PC-9 (cell line): Measurements from ENCODE around the gene SLC22A2. TPM values are rescaled to one million over a fixed set of nuclear protein-coding genes. Genes with fewer than 3 reads are reported as not detected.

Source experiments
- BruUV-seq: library from RNA; stranded (reverse); fragments of 400-500 nt; replicated peaks from 2 replicates; lab custom pipeline; 2021; lab: Mats Ljungman, UMichigan
- CTCF ChIA-PET: fragments of 300-600 bp; sonication (Branson Sonifier 250); formaldehyde crosslinking; loops from one replicate; lab custom pipeline; 2022; ENCODE audit warnings: antibody characterized with exemption; lab: Charles Lee
- POLR2A ChIA-PET: fragments of 300-600 bp; sonication (Branson Sonifier 250); formaldehyde crosslinking; loops from one replicate; lab custom pipeline; 2022; ENCODE audit warnings: antibody characterized with exemption; ENCODE audit not compliant: unreplicated experiment; lab: Charles Lee
- DNase-seq, 2 experiments: peaks; one replicate each; pipeline versions ENCODE4 v3.0.0 to v3.0.0-alpha.2; 2015 to 2022; ENCODE audit warnings: mixed read lengths in 1 of 2
- H2AFZ ChIP-seq: fragments of 200-600 bp; sonication (generic); 2 replicates; pipeline ENCODE4 v1.8.1; 2017; ENCODE audit warnings: antibody characterized with exemption
- H3F3A ChIP-seq: fragments of 200-600 bp; sonication (generic); 2 replicates; pipeline ENCODE4 v1.8.1; 2017; ENCODE audit warnings: antibody characterized with exemption, mild to moderate bottlenecking, low read depth; ENCODE audit not compliant: insufficient read depth
- H3K27ac ChIP-seq: fragments of 200-600 bp; sonication (generic); 2 replicates; pipeline ENCODE4 v1.6.1; 2016; ENCODE audit warnings: mixed run types
- H3K27me3 ChIP-seq: fragments of 200-600 bp; sonication (generic); 2 replicates; pipeline ENCODE4 v1.6.1; 2016; ENCODE audit warnings: low read depth, mixed run types; ENCODE audit not compliant: insufficient read depth
- H3K36me3 ChIP-seq: fragments of 200-600 bp; sonication (generic); 2 replicates; pipeline ENCODE4 v1.6.1; 2016; ENCODE audit warnings: low read depth, mixed run types
- H3K4me1 ChIP-seq: fragments of 200-600 bp; sonication (generic); replicated peaks from 2 replicates; pipeline ENCODE4 v1.6.1; 2016; ENCODE audit warnings: mixed run types; ENCODE audit not compliant: insufficient read depth
- H3K4me2 ChIP-seq: fragments of 200-600 bp; sonication (generic); 2 replicates; pipeline ENCODE4 v1.6.1; 2017; ENCODE audit warnings: mixed run types
- H3K4me3 ChIP-seq: fragments of 200-600 bp; sonication (generic); 2 replicates; pipeline ENCODE4 v1.6.1; 2016; ENCODE audit warnings: mixed run types
- H3K79me2 ChIP-seq: fragments of 200-600 bp; sonication (generic); 2 replicates; pipeline ENCODE4 v1.6.1; 2017; ENCODE audit warnings: low read depth, mixed run types
- H3K9me2 ChIP-seq: fragments of 200-600 bp; sonication (generic); 2 replicates; pipeline ENCODE4 v1.8.1; 2017; ENCODE audit warnings: mild to moderate bottlenecking; ENCODE audit not compliant: insufficient read depth
- H3K9me3 ChIP-seq: fragments of 200-600 bp; sonication (generic); 2 replicates; pipeline ENCODE4 v1.8.1; 2016; ENCODE audit warnings: low read depth; ENCODE audit not compliant: insufficient read depth
- H4K20me1 ChIP-seq: fragments of 200-600 bp; sonication (generic); 2 replicates; pipeline ENCODE4 v1.8.1; 2017; ENCODE audit not compliant: insufficient read depth
- CTCF ChIP-seq: fragments of 200-600 bp; sonication (generic); conservative IDR thresholded peaks from 2 replicates; pipeline ENCODE4 v1.6.1; 2017; ENCODE audit warnings: mixed run types, antibody characterized with exemption, mild to moderate bottlenecking, moderate library complexity
- EZH2 ChIP-seq: fragments of 200-600 bp; sonication (generic); IDR thresholded peaks from 2 replicates; pipeline ENCODE4 v1.8.0; 2017; ENCODE audit warnings: antibody characterized with exemption, low read depth
- intact Hi-C: fragments of 100-400 bp; cut with micrococcal nuclease; formaldehyde crosslinking; loops from one replicate; pipeline ENCODE4 v1.10.0; 2022; ENCODE audit not compliant: unreplicated experiment
- total RNA-seq: library from RNA; stranded (reverse); gene quantifications from 2 replicates; pipeline ENCODE4 v1.2.3, GENCODE V29; 2021

The SLC22A2 gene
- total RNA-seq, 1 experiment from 2014 or later: not detected

DNA sequence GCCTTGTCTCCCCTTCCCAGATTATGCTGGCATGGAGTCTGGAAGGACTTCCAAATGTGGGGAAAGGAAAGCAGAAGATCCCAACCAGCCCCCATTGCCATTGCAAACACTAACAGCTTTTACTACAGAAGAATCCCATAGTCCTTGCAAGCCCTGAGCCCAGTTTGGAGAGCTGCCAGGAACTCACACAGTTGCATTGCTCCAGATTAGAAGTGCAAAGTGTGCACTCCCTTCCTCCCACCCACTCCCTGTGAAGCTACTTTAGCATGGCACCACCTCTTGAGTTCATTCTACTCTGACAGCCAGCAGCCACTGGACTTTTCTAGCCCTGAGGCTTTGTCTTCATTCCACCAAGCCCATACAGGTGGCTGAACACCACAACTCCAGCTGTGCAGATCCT is 67.6 kb downstream of the SLC22A2 start:
- Histone ChIP-seq H3K4me1 (no peaks in the 10 kb centered on the region), H4K20me1 (no peaks in the 10 kb centered on the region), H3K4me3 (no peak overlapping the region), H3K4me2 (no peak overlapping the region), H3K9me3 (no peaks in the 10 kb centered on the region), H3K79me2 (no peaks in the 10 kb centered on the region), H2AFZ (no peak overlapping the region), H3K9me2 (no peaks in the 10 kb centered on the region), H3K27ac (no peak overlapping the region), H3F3A (no peaks in the 10 kb centered on the region), H3K36me3 (no peaks in the 10 kb centered on the region), H3K27me3 (no peaks in the 10 kb centered on the region)
- no peak for TF ChIP-seq CTCF
- no peak for TF ChIP-seq EZH2
- ChIA-PET POLR2A (no interaction called here), CTCF (no interaction called here)
- no peak for DNase-seq
- no TSS peak for BruUV-seq
- intact Hi-C loops: no loop called here

DNA sequence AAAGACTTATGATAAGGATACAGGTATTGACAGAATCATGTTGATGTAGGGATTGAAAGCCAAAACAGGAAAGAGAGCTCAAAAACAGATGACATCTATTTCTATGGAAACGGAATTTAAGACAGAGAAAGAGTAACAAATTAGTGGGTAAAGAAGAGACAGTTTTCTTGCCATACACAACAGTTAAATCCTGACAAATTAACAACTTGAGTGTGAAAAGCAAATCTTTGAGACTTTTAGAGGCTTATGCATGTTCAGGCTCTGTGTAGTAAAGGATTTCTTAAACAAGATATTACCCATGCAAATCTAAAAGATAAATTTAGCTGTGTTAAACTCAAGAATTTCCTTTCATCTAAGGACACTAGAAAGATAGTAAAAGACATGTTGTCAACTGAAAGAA is 68.5 kb downstream of the SLC22A2 start:
- CTCF ChIA-PET: no interaction called here
- POLR2A ChIA-PET: interaction anchor here (0.6 kb wide), 1 partner anchor 99 kb away, joined by 3 read pairs; no protein-coding TSS in a partner anchor

GRCh38 chr6:160188773-160189172 is 69.8 kb downstream of the SLC22A2 start:
- Histone ChIP-seq H3K27me3 (no peaks in the 10 kb centered on the region), H3K9me2 (no peaks in the 10 kb centered on the region), H3K79me2 (no peaks in the 10 kb centered on the region), H3K36me3 (no peaks in the 10 kb centered on the region), H2AFZ (no peak overlapping the region), H4K20me1 (no peaks in the 10 kb centered on the region), H3K9me3 (no peaks in the 10 kb centered on the region), H3K4me2 (no peak overlapping the region), H3K27ac (no peak overlapping the region), H3F3A (no peaks in the 10 kb centered on the region), H3K4me3 (no peak overlapping the region), H3K4me1 (no peaks in the 10 kb centered on the region)
- intact Hi-C loops: no loop called here
- BruUV-seq: no TSS peak
- no peak for DNase-seq
- ChIA-PET CTCF (no interaction called here), POLR2A (no interaction called here)
- TF ChIP-seq CTCF (no peak), EZH2 (no peak)

More for the DNA sequence above, 68.5 kb downstream of the SLC22A2 start:
- no peak overlapping the region for H3K27ac ChIP-seq
- no peaks in the 10 kb centered on the region for H3F3A ChIP-seq
- TF ChIP-seq EZH2 (no peak), CTCF (no peak)
- H3K4me2 ChIP-seq: no peak overlapping the region
- intact Hi-C loops: no loop called here
- no peak overlapping the region for H3K4me3 ChIP-seq
- DNase-seq: no peak
- BruUV-seq: no TSS peak
- H2AFZ ChIP-seq: no peak overlapping the region
- no peaks in the 10 kb centered on the region for H3K79me2 ChIP-seq
- H3K4me1 ChIP-seq: no peaks in the 10 kb centered on the region
- H4K20me1 ChIP-seq: no peaks in the 10 kb centered on the region
- no peaks in the 10 kb centered on the region for H3K9me2 ChIP-seq
- no peaks in the 10 kb centered on the region for H3K36me3 ChIP-seq
- H3K9me3 ChIP-seq: no peaks in the 10 kb centered on the region
- no peaks in the 10 kb centered on the region for H3K27me3 ChIP-seq
